ENCODE results near the gene MAGEE1.

Gene MAGEE1

GRCh38 chrX:76433219-76433618, 5.7 kb downstream of the MAGEE1 start (continued):
- no peak for TF ChIP-seq HOXD13 (CRISPR knock-in tag; IDR thresholded peaks at IDR 0.05; ENCODE audit: borderline replicate concordance)
- TF ChIP-seq IKZF3 (tag by site-specific recombination; IDR thresholded peaks at IDR 0.05) = no peak
- TF ChIP-seq SCRT2 (tag by site-specific recombination; IDR thresholded peaks at IDR 0.05) = no peak
- TF ChIP-seq ZBTB7A (tag by site-specific recombination; IDR thresholded peaks at IDR 0.05; ENCODE audit: low read depth) = no peak
- TF ChIP-seq ZSCAN18 (tag by site-specific recombination; IDR thresholded peaks at IDR 0.05) = no peak

- Histone ChIP-seq H3K4me3 (ENCODE audit: low read depth, low read length) (no peak overlapping the region), H3K27ac (ENCODE audit: extremely low read depth, low read depth, low read length) (no peak overlapping the region), H3K9me3 (ENCODE audit: control insufficient read depth, insufficient read depth, low read depth, low read length) (no peaks in the 10 kb centered on the region), H3K4me1 (ENCODE audit: control insufficient read depth, insufficient read depth, low read length) (no peaks in the 10 kb centered on the region), H3K36me3 (ENCODE audit: control insufficient read depth in 2 of 2, insufficient read depth in 1 of 2, low read length in 2 of 2) (no peaks in the 10 kb centered on the region)
- CTCF ChIA-PET = interaction anchor here (0.6 kb wide), 1 partner anchor 8 kb away, joined by 3 read pairs; no protein-coding TSS in a partner anchor
- TF ChIP-seq ZNF19 (tag by site-specific recombination; IDR thresholded peaks at IDR 0.05; ENCODE audit: low read depth) = no peak
- POLR2A ChIA-PET = no interaction called here
These were observed 6.7 kb downstream of the MAGEE1 start for GRCh38 chrX:76434103-76434741.

GRCh38 chrX:76439188-76439587, 11.7 kb downstream of the MAGEE1 start:
- ChIA-PET CTCF (interaction anchor here (0.7 kb wide), 1 partner anchor 52 kb away, joined by 3 read pairs; no protein-coding TSS in a partner anchor), POLR2A (no interaction called here)
- no peak overlapping the region for H3K27ac ChIP-seq (ENCODE audit: extremely low read depth, low read depth, low read length)
- H3K4me1 ChIP-seq (ENCODE audit: control insufficient read depth, insufficient read depth, low read length) = no peaks in the 10 kb centered on the region
- TF ChIP-seq ZNF239 (tag by site-specific recombination; IDR thresholded peaks at IDR 0.05) (no peak), KLF8 (tag by site-specific recombination; IDR thresholded peaks at IDR 0.05) (no peak), ZNF449 (tag by site-specific recombination; IDR thresholded peaks at IDR 0.05) (no peak), ZNF221 (tag by site-specific recombination; IDR thresholded peaks at IDR 0.05; ENCODE audit: borderline replicate concordance) (no peak), ZNF148 (tag by site-specific recombination; IDR thresholded peaks at IDR 0.05; ENCODE audit: borderline replicate concordance) (no peak)
- no peaks in the 10 kb centered on the region; the same call in 1 of the 2 replicates for H3K9me3 ChIP-seq (ENCODE audit: control insufficient read depth, insufficient read depth, low read depth, low read length)
- H3K36me3 ChIP-seq (ENCODE audit: control insufficient read depth in 2 of 2, insufficient read depth in 1 of 2, low read length in 2 of 2) = no peaks in the 10 kb centered on the region; a peak in 1 of 3 replicates
- H3K4me3 ChIP-seq (ENCODE audit: low read depth, low read length) = no peak overlapping the region

GRCh38 chrX:76453737-76454406, 26.4 kb downstream of the MAGEE1 start:
- Histone ChIP-seq H3K9me3 (ENCODE audit: control insufficient read depth, insufficient read depth, low read depth, low read length) (no peaks in the 10 kb centered on the region; the same call in 1 of the 2 replicates), H3K27ac (ENCODE audit: extremely low read depth, low read depth, low read length) (no peak overlapping the region), H3K4me1 (ENCODE audit: control insufficient read depth, insufficient read depth, low read length) (no peaks in the 10 kb centered on the region), H3K36me3 (ENCODE audit: control insufficient read depth in 2 of 2, insufficient read depth in 1 of 2, low read length in 2 of 2) (no peaks in the 10 kb centered on the region; a peak in 1 of 3 replicates), H3K4me3 (ENCODE audit: low read depth, low read length) (no peak overlapping the region)
- ChIA-PET POLR2A (no interaction called here), CTCF (interaction anchor here (0.6 to 2.4 kb wide), 6 partner anchors 9 to 997 kb away, joined by 3 to 20 read pairs (median 4); no protein-coding TSS in a partner anchor)
- TF ChIP-seq ZNF114 (tag by site-specific recombination; IDR thresholded peaks at IDR 0.05) (no peak), ZNF433 (tag by site-specific recombination; IDR thresholded peaks at IDR 0.05; ENCODE audit: low read depth) (no peak), ZNF677 (tag by site-specific recombination; IDR thresholded peaks at IDR 0.05) (no peak), ZNF645 (tag by site-specific recombination; IDR thresholded peaks at IDR 0.05) (no peak), ZNF48 (tag by site-specific recombination; IDR thresholded peaks at IDR 0.05) (no peak), KLF10 (tag by site-specific recombination; IDR thresholded peaks at IDR 0.05) (no peak), PRDM10 (tag by site-specific recombination; IDR thresholded peaks at IDR 0.05) (no peak)
